Gastroesophageal sphincter (tissue), 4 donors: Measurements from ENCODE around the gene MYO15A. TPM values are rescaled to one million over a fixed set of nuclear protein-coding genes. Genes with fewer than 3 reads are reported as not detected.

ENCODE experiments used
- ATAC-seq: fragments of 150-250 bp; one replicate; pipeline ENCODE4 v1.9.1; 2016; ENCODE audit warnings: mild to moderate bottlenecking, moderate library complexity
- H3K27ac ChIP-seq, 4 donors: fragments of 200-600 bp; sonication (generic) in 3 of 4; 1 replicate in 3 of 4; 2 replicates in 1 of 4; pipeline ENCODE4 v1.5.1; 2016 to 2019
- H3K27me3 ChIP-seq: fragments of 200-600 bp; sonication (generic); one replicate; pipeline ENCODE4 v1.5.1; 2019
- H3K36me3 ChIP-seq, 2 donors: fragments of 200-600 bp; sonication (generic); one replicate each; pipeline ENCODE4 v1.5.1; 2019; ENCODE audit warnings: control low read depth in 1 of 2
- H3K4me1 ChIP-seq, 3 donors: fragments of 200-600 bp; sonication (generic); 1 replicate in 2 of 3; 2 replicates in 1 of 3; pipeline ENCODE4 v1.5.1; 2016 to 2019; ENCODE audit warnings: control low read depth in 2 of 3
- H3K4me3 ChIP-seq, 2 donors: fragments of 200-600 bp; sonication (generic); one replicate each; pipeline ENCODE4 v1.5.1; 2019; ENCODE audit warnings: mild to moderate bottlenecking in 1 of 2, moderate library complexity in 1 of 2
- H3K9me3 ChIP-seq, 3 donors: fragments of 200-600 bp; sonication (generic); one replicate each; pipeline ENCODE4 v1.5.1; 2017 to 2019; ENCODE audit warnings: control low read depth in 2 of 3
- EP300 ChIP-seq: sonication (generic); formaldehyde crosslinking; IDR thresholded peaks from one replicate; pipeline ENCODE4 v1.6.1; 2017; ENCODE audit warnings: antibody characterized with exemption, mild to moderate bottlenecking
- POLR2A ChIP-seq, 2 donors: fragments of 450-650 bp; IDR thresholded peaks; one replicate each; pipeline ENCODE4 v1.6.1; 2017; ENCODE audit warnings: antibody characterized with exemption in 2 of 2, mild to moderate bottlenecking in 2 of 2, moderate library complexity in 1 of 2
- POLR2AphosphoS5 ChIP-seq: sonication (generic); formaldehyde crosslinking; IDR thresholded peaks from one replicate; pipeline ENCODE4 v1.6.1; 2017; ENCODE audit warnings: antibody characterized with exemption
- WGBS, 2 donors: methylation state at CpG; one replicate each; pipeline ENCODE4 v1.1.5; 2018; ENCODE audit warnings: low coverage in 1 of 2; 5-methylcytosine and 5-hydroxymethylcytosine counted together
- total RNA-seq, 4 donors: library from RNA; depleted of rRNA; stranded (reverse); fragments of >200 nt; gene quantifications; one replicate each; pipeline ENCODE4 v1.1.0, GENCODE V29; 2016
- TF ChIP-seq, protein P1 (sequence below), 4 experiments: fragments of 200-600 bp in 2 of 4; fragments of 450-650 bp in 2 of 4; sonication (generic) in 1 of 4; IDR thresholded peaks; one replicate each; pipeline ENCODE4 v1.5.1; 2017 to 2019; ENCODE audit warnings: antibody characterized with exemption in 4 of 4, mild to moderate bottlenecking in 2 of 4, moderate library complexity in 2 of 4

Gene MYO15A
- total RNA-seq, 4 donors from 2014 or later = 0.59 to 1.2 (median 0.70) TPM

GRCh38 chr17:18089613-18090012 is 18.9 kb upstream of the MYO15A start:
- 94 to 100% methylated on average over 2 of the region's 2 CpGs for WGBS, 2 donors
- Histone ChIP-seq H3K9me3 (no peaks in the 10 kb centered on the region), H3K36me3 (peaks cover 0 to 33% of the 10 kb centered on the region in 2 donors), H3K4me3 (no peak overlapping the region), H3K27ac (no peak overlapping the region), H3K27me3 (no peaks in the 10 kb centered on the region), H3K4me1 (peaks cover 0 to 18% (median 9%) of the 10 kb centered on the region in 3 donors)
- no peak for ATAC-seq
- TF ChIP-seq POLR2A (IDR thresholded peaks at IDR 0.05) (no peak), POLR2AphosphoS5 (no peak), EP300 (no peak)
- TF ChIP-seq, protein P1, sequence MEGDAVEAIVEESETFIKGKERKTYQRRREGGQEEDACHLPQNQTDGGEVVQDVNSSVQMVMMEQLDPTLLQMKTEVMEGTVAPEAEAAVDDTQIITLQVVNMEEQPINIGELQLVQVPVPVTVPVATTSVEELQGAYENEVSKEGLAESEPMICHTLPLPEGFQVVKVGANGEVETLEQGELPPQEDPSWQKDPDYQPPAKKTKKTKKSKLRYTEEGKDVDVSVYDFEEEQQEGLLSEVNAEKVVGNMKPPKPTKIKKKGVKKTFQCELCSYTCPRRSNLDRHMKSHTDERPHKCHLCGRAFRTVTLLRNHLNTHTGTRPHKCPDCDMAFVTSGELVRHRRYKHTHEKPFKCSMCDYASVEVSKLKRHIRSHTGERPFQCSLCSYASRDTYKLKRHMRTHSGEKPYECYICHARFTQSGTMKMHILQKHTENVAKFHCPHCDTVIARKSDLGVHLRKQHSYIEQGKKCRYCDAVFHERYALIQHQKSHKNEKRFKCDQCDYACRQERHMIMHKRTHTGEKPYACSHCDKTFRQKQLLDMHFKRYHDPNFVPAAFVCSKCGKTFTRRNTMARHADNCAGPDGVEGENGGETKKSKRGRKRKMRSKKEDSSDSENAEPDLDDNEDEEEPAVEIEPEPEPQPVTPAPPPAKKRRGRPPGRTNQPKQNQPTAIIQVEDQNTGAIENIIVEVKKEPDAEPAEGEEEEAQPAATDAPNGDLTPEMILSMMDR (IDR thresholded peaks at IDR 0.05) = no peak

DNA sequence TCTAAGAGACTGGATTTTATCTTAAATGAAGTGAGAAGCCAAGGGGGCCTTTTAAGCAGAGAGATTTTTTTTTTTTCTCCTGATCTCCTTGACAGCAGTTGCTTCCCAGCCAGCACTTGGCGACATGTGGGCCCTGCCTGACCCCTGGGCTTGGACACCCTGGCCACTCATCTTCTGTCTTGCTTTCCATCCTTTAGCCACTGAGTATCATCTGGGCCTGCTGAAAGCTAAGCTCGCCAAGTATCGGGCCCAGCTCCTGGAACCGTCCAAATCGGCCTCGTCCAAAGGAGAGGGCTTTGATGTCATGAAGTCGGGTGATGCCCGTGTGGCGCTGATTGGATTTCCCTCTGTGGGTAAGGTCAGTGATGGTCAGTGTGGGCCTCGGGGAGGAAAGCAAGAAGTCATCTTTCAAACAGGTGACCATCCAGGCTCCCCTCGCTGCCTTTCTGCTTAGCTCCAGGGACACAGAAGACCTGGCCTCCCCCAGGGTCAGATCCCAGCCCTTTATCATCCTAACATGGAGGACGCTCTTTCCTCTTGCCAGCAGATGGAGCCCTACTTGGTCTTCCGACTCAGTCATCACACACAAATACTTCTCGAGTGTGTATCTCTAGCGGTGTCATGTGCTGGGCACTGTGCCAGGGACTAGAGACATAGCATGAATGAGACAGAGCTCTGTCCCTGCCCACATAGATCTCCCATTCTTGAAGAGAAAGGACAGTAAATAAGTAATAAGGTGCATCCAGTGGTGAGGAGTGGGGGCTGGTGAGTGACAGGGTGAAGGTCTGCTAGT is 14.7 kb upstream of the MYO15A start:
- peak; percentile 10 for ATAC-seq
- TF ChIP-seq, protein P1 (IDR thresholded peaks at IDR 0.05) = peak in 1 of 4 experiments; percentile 12
- no peak for TF ChIP-seq POLR2A (IDR thresholded peaks at IDR 0.05)
- no peaks in the 10 kb centered on the region for H3K27me3 ChIP-seq
- no peaks in the 10 kb centered on the region for H3K9me3 ChIP-seq
- no peak overlapping the region for H3K4me3 ChIP-seq
- H3K4me1 ChIP-seq = peaks cover 0 to 5% (median 4%) of the 10 kb centered on the region in 3 donors
- H3K36me3 ChIP-seq = peaks cover 0 to 74% of the 10 kb centered on the region in 2 donors
- H3K27ac ChIP-seq = no peak overlapping the region
- WGBS, 2 donors = 60% methylated on average over 8 of the region's 15 CpGs; no CpG with 5 or more reads in 1 of the 2 donors

DNA sequence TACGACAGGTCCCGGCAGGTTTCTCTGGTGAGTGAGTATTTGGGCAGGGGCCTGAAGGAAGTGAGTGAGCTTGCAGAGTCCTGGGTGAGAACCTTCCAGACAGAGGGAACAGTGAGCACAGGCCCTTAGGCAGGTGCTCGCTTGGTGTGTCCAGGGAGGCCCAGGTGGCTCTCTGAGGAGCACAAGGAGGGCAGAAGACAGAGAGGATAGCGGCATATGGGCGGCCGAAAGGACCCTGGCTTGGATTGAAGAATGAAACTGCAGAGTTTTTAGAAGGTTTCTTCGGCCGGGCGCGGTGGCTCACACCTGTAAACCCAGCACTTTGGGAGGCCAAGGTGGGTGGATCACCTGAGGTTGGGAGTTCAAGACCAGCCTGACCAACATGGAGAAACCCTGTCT is 14.1 kb upstream of the MYO15A start:
- no peaks in the 10 kb centered on the region for H3K27me3 ChIP-seq
- H3K4me3 ChIP-seq = no peak overlapping the region
- no peak overlapping the region for H3K27ac ChIP-seq
- H3K4me1 ChIP-seq = no peaks in the 10 kb centered on the region
- TF ChIP-seq, protein P1 (IDR thresholded peaks at IDR 0.05) = no peak
- no peak for TF ChIP-seq EP300
- TF ChIP-seq POLR2AphosphoS5 = no peak
- TF ChIP-seq POLR2A (IDR thresholded peaks at IDR 0.05) = no peak
- 99 to 100% methylated on average over 4 to 10 of the region's 10 CpGs for WGBS, 2 donors
- no peak for ATAC-seq
- no peaks in the 10 kb centered on the region for H3K9me3 ChIP-seq
- peaks cover 0 to 80% of the 10 kb centered on the region in 2 donors for H3K36me3 ChIP-seq

- Histone ChIP-seq H3K36me3 (peaks cover 0 to 96% of the 10 kb centered on the region in 2 donors), H3K27me3 (no peaks in the 10 kb centered on the region), H3K4me1 (no peaks in the 10 kb centered on the region), H3K9me3 (no peaks in the 10 kb centered on the region), H3K27ac (no peak overlapping the region), H3K4me3 (no peak overlapping the region)
- 100% methylated on average over 1 of the region's 14 CpGs; no CpG with 5 or more reads in 1 of the 2 donors for WGBS, 2 donors
- no peak for ATAC-seq
- TF ChIP-seq EP300 = no peak
- TF ChIP-seq POLR2AphosphoS5 = no peak
- no peak for TF ChIP-seq POLR2A (IDR thresholded peaks at IDR 0.05)
Observed at GRCh38 chr17:18099516-18099915, 9.0 kb upstream of the MYO15A start.

DNA sequence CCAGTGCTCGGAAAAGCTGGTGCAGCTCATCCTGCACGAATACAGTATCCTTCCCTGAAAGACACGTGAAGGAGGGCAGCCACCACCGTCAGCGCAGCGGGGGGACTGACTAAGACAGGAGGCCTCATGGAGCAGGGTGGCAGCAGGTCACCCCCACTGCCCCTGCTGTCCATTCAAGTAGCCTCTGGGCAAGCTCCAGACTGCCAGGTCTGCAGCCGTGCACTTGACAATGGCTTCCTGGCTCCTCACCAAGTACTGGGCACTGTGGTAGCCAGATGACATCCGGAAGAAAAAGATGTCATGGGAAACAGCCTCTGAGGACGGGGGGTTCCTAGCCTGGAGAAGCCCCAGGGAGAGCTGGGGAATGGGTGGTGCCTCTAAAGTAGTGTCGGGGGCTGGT is 7.9 kb upstream of the MYO15A start:
- ATAC-seq = no peak
- WGBS, 2 donors = 68% methylated on average over 3 of the region's 10 CpGs; no CpG with 5 or more reads in 1 of the 2 donors
- H3K27ac ChIP-seq = no peak overlapping the region
- H3K4me1 ChIP-seq = no peaks in the 10 kb centered on the region
- H3K36me3 ChIP-seq = peaks cover 0 to 97% of the 10 kb centered on the region in 2 donors
- TF ChIP-seq EP300 (no peak), POLR2AphosphoS5 (no peak), POLR2A (IDR thresholded peaks at IDR 0.05) (no peak)
- TF ChIP-seq, protein P1 (IDR thresholded peaks at IDR 0.05) = no peak
- H3K9me3 ChIP-seq = no peaks in the 10 kb centered on the region
- H3K27me3 ChIP-seq = no peaks in the 10 kb centered on the region
- no peak overlapping the region for H3K4me3 ChIP-seq
